Upper lobe of right lung (tissue), 1 donor: ENCODE data around the gene CHRNB2. TPM values are rescaled to one million over a fixed set of nuclear protein-coding genes. Genes with fewer than 3 reads are reported as not detected.

Source experiments
- ATAC-seq: fragments of 200-7000 bp; cut with Tn5 transposase; one replicate; pipeline ENCODE4 v1.9.1; 2020; ENCODE audit warnings: mild to moderate bottlenecking, moderate library complexity
- DNase-seq: peaks from one replicate; pipeline ENCODE4 v3.0.0-alpha.2; 2020
- H3K27ac ChIP-seq: fragments of 200-600 bp; one replicate; pipeline ENCODE4 v1.8.0; 2022
- H3K27me3 ChIP-seq: fragments of 200-600 bp; one replicate; pipeline ENCODE4 v1.8.0; 2022; ENCODE audit warnings: mild to moderate bottlenecking
- H3K36me3 ChIP-seq: fragments of 200-600 bp; one replicate; pipeline ENCODE4 v1.8.0; 2022
- H3K4me1 ChIP-seq: fragments of 200-600 bp; one replicate; pipeline ENCODE4 v1.8.0; 2022
- H3K4me3 ChIP-seq: fragments of 200-600 bp; one replicate; pipeline ENCODE4 v1.8.0; 2022; ENCODE audit warnings: mild to moderate bottlenecking
- H3K9me3 ChIP-seq: fragments of 200-600 bp; one replicate; pipeline ENCODE4 v1.8.0; 2022
- CTCF ChIP-seq: fragments of 200-600 bp; IDR thresholded peaks from one replicate; pipeline ENCODE4 v1.8.0; 2022; ENCODE audit warnings: antibody characterized with exemption
- intact Hi-C: fragments of 100-400 bp; cut with DNase I; formaldehyde crosslinking; loops from one replicate; pipeline ENCODE4 v1.11.0; 2022
- total RNA-seq: library from RNA; stranded (reverse); fragmentation: NEBNext Ultra II Directional; extraction: Animal tissue kit (Norgen Biotek cat#: 25700); gene quantifications from one replicate; pipeline ENCODE4 v1.2.1, GENCODE V29; 2021
- donor health status: DM: no; HTN: yes; CAD: no; lungs with severe emphysema.

Gene CHRNB2
- total RNA-seq, 1 donor from 2014 or later: not detected

DNA sequence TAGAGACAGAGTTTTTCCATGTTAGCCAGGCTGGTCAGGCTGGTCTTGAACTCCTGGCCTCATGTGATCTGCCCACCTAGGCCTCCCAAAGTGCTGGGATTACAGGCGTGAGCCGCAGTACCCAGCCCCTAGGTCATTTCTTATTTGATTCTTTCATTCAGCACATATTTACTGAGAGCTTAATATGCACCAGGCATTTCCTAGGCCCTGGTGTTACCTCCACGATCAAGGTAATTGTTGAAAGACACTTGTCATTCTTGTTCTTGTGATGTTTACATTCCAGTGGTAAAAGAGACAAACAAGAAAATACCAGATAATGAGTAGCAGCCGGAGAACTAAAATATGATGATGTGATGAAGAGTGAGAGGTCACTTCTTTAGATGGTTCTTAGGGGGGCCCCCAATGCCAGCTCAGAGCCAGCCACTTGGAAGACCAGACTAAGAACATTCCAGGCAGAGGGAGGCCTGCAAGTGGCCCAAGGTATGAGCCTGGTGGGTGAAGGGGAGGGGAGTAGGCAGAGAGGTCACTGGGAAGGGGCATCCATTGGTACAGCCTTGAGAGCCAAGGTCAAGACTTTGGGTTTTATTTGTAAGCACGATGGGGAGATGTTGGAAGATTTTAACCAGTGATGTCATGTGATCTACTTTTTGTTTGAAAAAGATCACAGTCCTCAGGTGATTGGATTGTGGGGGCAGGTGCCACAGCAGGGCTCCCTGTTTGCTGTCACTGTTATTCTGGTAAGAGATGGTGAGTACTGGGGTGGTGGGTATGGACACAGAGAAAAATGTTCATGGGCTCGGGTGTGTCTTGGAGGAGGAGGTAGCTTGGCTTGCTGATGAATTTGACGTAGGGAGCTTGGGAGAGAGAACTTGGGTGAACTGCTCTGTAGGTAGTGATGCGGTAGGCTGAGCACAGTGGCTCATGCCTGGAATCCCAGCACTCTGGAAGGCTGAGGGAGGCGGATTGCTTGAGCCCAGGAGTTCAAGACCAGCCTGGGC lies 27.8 kb upstream of the CHRNB2 start:
- Histone ChIP-seq H3K4me1 (no peaks in the 10 kb centered on the region), H3K27me3 (no peaks in the 10 kb centered on the region), H3K27ac (no peak overlapping the region), H3K4me3 (no peak overlapping the region), H3K9me3 (no peaks in the 10 kb centered on the region), H3K36me3 (no peaks in the 10 kb centered on the region)
- ATAC-seq (peak; percentile 87), DNase-seq (no peak)
- TF ChIP-seq CTCF: no peak
- intact Hi-C loops: loop anchor here (10.0 kb wide), 1 partner anchor 65 kb away; no protein-coding TSS in a partner anchor

GRCh38 chr1:154541231-154541630 lies 26.3 kb upstream of the CHRNB2 start:
- ATAC-seq: no peak
- TF ChIP-seq CTCF: no peak

DNA sequence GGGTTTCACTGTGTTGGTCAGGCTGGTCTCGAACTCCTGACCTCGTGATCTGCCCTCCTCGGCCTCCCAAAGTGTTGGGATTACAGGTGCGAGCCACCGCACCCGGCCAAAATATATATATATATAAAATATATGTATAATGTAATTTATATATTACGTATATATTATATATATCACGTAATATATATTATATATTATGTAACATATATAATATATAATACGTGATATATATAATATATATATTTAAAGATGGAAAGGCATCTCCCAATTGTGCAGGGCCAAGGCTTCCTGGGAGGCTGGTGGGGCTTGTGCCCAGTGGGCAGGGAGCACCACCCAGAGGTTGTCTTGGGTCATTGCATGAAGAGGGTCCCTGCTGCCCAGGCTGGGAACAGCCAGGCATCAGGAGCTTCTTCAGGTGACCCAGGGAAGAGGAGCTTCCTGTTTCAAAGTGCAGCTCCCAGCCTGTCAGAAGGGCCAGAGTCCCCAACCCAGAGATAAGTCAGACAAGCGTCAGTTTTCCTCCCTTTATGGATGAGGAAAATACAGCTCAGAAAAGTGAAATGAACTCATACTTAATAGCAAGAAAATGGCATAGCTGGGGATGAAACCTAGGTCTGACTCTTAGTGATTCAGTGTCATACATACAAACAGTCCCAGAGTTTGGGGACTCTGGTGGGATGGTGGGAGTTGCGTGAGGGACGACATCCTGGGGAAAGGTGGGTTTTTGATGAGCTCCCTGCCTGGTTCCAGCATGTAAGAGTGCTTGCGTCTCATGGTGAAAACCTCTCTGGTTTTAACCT lies 21.1 kb upstream of the CHRNB2 start:
- ATAC-seq: peak; percentile 94

More at GRCh38 chr1:154541231-154541630, 26.3 kb upstream of the CHRNB2 start:
- intact Hi-C loops: loop anchor here (10.0 kb wide), 1 partner anchor 66 kb away; no protein-coding TSS in a partner anchor
- H3K27ac ChIP-seq: no peak overlapping the region
- H3K36me3 ChIP-seq: no peaks in the 10 kb centered on the region
- no peaks in the 10 kb centered on the region for H3K9me3 ChIP-seq
- no peaks in the 10 kb centered on the region for H3K4me1 ChIP-seq
- DNase-seq: no peak
- no peaks in the 10 kb centered on the region for H3K27me3 ChIP-seq
- no peak overlapping the region for H3K4me3 ChIP-seq

GRCh38 chr1:154547105-154547732 lies 20.4 kb upstream of the CHRNB2 start:
- no peak overlapping the region for H3K27ac ChIP-seq
- H3K4me3 ChIP-seq: no peak overlapping the region
- DNase-seq (no peak), ATAC-seq (no peak)
- H3K36me3 ChIP-seq: peaks cover 41% of the 10 kb centered on the region
- TF ChIP-seq CTCF: no peak
- intact Hi-C loops: loop anchor here (10.0 kb wide), 1 partner anchor 72 kb away; no protein-coding TSS in a partner anchor
- H3K4me1 ChIP-seq: peaks cover 18% of the 10 kb centered on the region
- H3K27me3 ChIP-seq: no peaks in the 10 kb centered on the region
- no peaks in the 10 kb centered on the region for H3K9me3 ChIP-seq

More for the DNA sequence above, 21.1 kb upstream of the CHRNB2 start:
- Histone ChIP-seq H3K4me3 (no peak overlapping the region), H3K36me3 (peaks cover 33% of the 10 kb centered on the region), H3K27ac (no peak overlapping the region), H3K4me1 (peaks cover 18% of the 10 kb centered on the region), H3K27me3 (no peaks in the 10 kb centered on the region), H3K9me3 (no peaks in the 10 kb centered on the region)
- DNase-seq: peak; percentile 79
- intact Hi-C loops: loop anchor here (10.0 kb wide), 1 partner anchor 72 kb away; no protein-coding TSS in a partner anchor
- TF ChIP-seq CTCF: peak; percentile 85

- DNase-seq: no peak
- Histone ChIP-seq H3K36me3 (peaks cover 49% of the 10 kb centered on the region), H3K4me3 (no peak overlapping the region), H3K27ac (peak overlapping the region; percentile 0), H3K9me3 (no peaks in the 10 kb centered on the region), H3K27me3 (no peaks in the 10 kb centered on the region), H3K4me1 (peaks cover 18% of the 10 kb centered on the region)
- no peak for ATAC-seq
- intact Hi-C loops: loop anchor here (10.0 kb wide), 1 partner anchor 73 kb away; no protein-coding TSS in a partner anchor
- no peak for TF ChIP-seq CTCF
These were observed 19.6 kb upstream of the CHRNB2 start for GRCh38 chr1:154548028-154548427.
